Naive thymus-derived CD4-positive, alpha-beta T cell (primary cell): ENCODE measurements around the gene NEURL1B. TPM values are rescaled to one million over a fixed set of nuclear protein-coding genes. Genes with fewer than 3 reads are reported as not detected.

Experiments
- ATAC-seq: fragments of 150-1000 bp; cut with Tn5 transposase; 2 replicates; pipeline ENCODE4 v1.10.0; 2021; ENCODE audit warnings: mild to moderate bottlenecking, moderate library complexity
- CTCF ChIA-PET: fragments of 350-600 bp; sonication (Branson Sonifier 250); formaldehyde crosslinking; loops from one replicate; lab custom pipeline; 2021; ENCODE audit warnings: antibody characterized with exemption; lab: Charles Lee
- POLR2A ChIA-PET: fragments of 350-600 bp; sonication (Branson Sonifier 250); formaldehyde crosslinking; loops from one replicate; lab custom pipeline; 2021; ENCODE audit warnings: antibody characterized with exemption, inconsistent platforms; lab: Charles Lee
- DNase-seq, 9 donors: peaks; one replicate each; pipeline versions ENCODE4 v3.0.0 to v3.0.0-alpha.2; 2020 to 2022; ENCODE audit warnings: mixed read lengths in 1 of 9
- H3K27ac ChIP-seq: one replicate; pipeline ENCODE4 v1.7.0; 2013; ENCODE audit warnings: mild to moderate bottlenecking, low read depth, low read length, moderate library complexity
- H3K27me3 ChIP-seq, 2 donors: one replicate each; pipeline ENCODE4 v1.7.0; 2013; ENCODE audit warnings: low read length in 2 of 2, mild to moderate bottlenecking in 2 of 2, moderate library complexity in 2 of 2; ENCODE audit not compliant: control insufficient read depth in 2 of 2, insufficient read depth in 2 of 2
- H3K36me3 ChIP-seq, 3 experiments: 1 replicate in 2 of 3; 2 replicates in 1 of 3; pipeline ENCODE4 v1.7.0; 2013; ENCODE audit warnings: low read length in 3 of 3, mild to moderate bottlenecking in 3 of 3, moderate library complexity in 1 of 3; ENCODE audit not compliant: insufficient read depth in 3 of 3, control insufficient read depth in 2 of 3
- H3K4me1 ChIP-seq, 2 donors: one replicate each; pipeline ENCODE4 v1.7.0; 2013; ENCODE audit warnings: low read length in 2 of 2, mild to moderate bottlenecking in 2 of 2, moderate library complexity in 1 of 2; ENCODE audit not compliant: control insufficient read depth in 2 of 2, insufficient read depth in 2 of 2
- H3K4me3 ChIP-seq: 2 replicates; pipeline ENCODE4 v1.7.0; 2013; ENCODE audit warnings: mild to moderate bottlenecking, low read length
- H3K9me3 ChIP-seq, 3 experiments: 1 replicate in 2 of 3; 2 replicates in 1 of 3; pipeline ENCODE4 v1.7.0; 2013; ENCODE audit warnings: low read length in 3 of 3; ENCODE audit not compliant: control insufficient read depth in 2 of 3
- H3K27ac Mint-ChIP-seq, 9 donors: one replicate each; pipeline ENCODE4 v1.8.0; 2020 to 2022; ENCODE audit warnings: mixed read lengths in 9 of 9, mild to moderate bottlenecking in 8 of 9, moderate library complexity in 5 of 9, inconsistent platforms in 2 of 9
- H3K27me3 Mint-ChIP-seq, 5 donors: one replicate each; pipeline ENCODE4 v1.8.0; 2021 to 2022; ENCODE audit warnings: mixed read lengths in 5 of 5, mild to moderate bottlenecking in 1 of 5
- H3K36me3 Mint-ChIP-seq, 5 donors: one replicate each; pipeline ENCODE4 v1.8.0; 2020 to 2022; ENCODE audit warnings: mixed read lengths in 5 of 5, mild to moderate bottlenecking in 3 of 5, inconsistent platforms in 1 of 5
- H3K4me1 Mint-ChIP-seq, 7 donors: one replicate each; pipeline ENCODE4 v1.8.0; 2020 to 2022; ENCODE audit warnings: mixed read lengths in 7 of 7, mild to moderate bottlenecking in 3 of 7, inconsistent platforms in 1 of 7
- H3K4me3 Mint-ChIP-seq, 10 donors: one replicate each; pipeline ENCODE4 v1.8.0; 2020 to 2022; ENCODE audit warnings: mild to moderate bottlenecking in 10 of 10, mixed read lengths in 10 of 10, moderate library complexity in 6 of 10, inconsistent platforms in 2 of 10
- H3K9me3 Mint-ChIP-seq, 11 donors: one replicate each; pipeline ENCODE4 v1.8.0; 2020 to 2022; ENCODE audit warnings: mixed read lengths in 11 of 11, mild to moderate bottlenecking in 4 of 11, inconsistent platforms in 1 of 11, moderate library complexity in 1 of 11
- intact Hi-C, 2 donors: fragments of 100-400 bp; cut with micrococcal nuclease; formaldehyde crosslinking; loops; one replicate each; pipeline ENCODE4 v1.15.1; 2023
- polyA plus RNA-seq, 2 donors: library from polyadenylated mRNA; unstranded; fragments of 300-500 nt; fragmentation: Illumina TruSeq; gene quantifications; one replicate each; pipeline ENCODE4 v1.2.3, GENCODE V29; 2021
- total RNA-seq, 6 experiments: library from RNA in 5 of 6; stranded (reverse) in 5 of 6; gene quantifications; 1 replicate in 5 of 6; 2 replicates in 1 of 6; pipeline ENCODE4 v1.2.3 and lab custom pipeline; 2021 to 2026

The NEURL1B gene
- total and polyA plus RNA-seq, 7 experiments from 2014 or later: 0.05 to 3.4 (median 0.27) TPM; not detected in 1

GRCh38 chr5:172644266-172644665, 3.2 kb downstream of the NEURL1B start:
- ChIA-PET POLR2A (no interaction called here), CTCF (interaction anchor here (0.5 kb wide), 1 partner anchor 658 kb away, joined by 3 read pairs; no protein-coding TSS in a partner anchor)
- Mint-ChIP-seq H3K4me3 (no peak overlapping the region), H3K4me1 (peaks cover 6 to 11% (median 7%) of the 10 kb centered on the region in 7 donors), H3K27me3 (peaks cover 28 to 48% (median 34%) of the 10 kb centered on the region in 5 donors), H3K9me3 (peaks cover 0 to 2% (median 0%) of the 10 kb centered on the region in 11 donors), H3K27ac (no peak overlapping the region), H3K36me3 (peaks cover 0 to 3% (median 0%) of the 10 kb centered on the region in 5 donors)
- ATAC-seq (no peak), DNase-seq (no peak)
- H3K4me1 ChIP-seq: no peaks in the 10 kb centered on the region
- intact Hi-C loops: loop anchor here in 1 of 2 donors (5.0 kb wide), 1 partner anchor 43 kb away; no protein-coding TSS in a partner anchor
- no peaks in the 10 kb centered on the region for H3K9me3 ChIP-seq
- H3K27ac ChIP-seq: no peak overlapping the region
- H3K36me3 ChIP-seq: no peaks in the 10 kb centered on the region
- no peak overlapping the region for H3K4me3 ChIP-seq
- no peaks in the 10 kb centered on the region for H3K27me3 ChIP-seq

GRCh38 chr5:172644711-172645110, 3.6 kb downstream of the NEURL1B start:
- no peak overlapping the region for H3K27ac ChIP-seq
- intact Hi-C loops: loop anchor here in 1 of 2 donors (5.0 kb wide), 1 partner anchor 43 kb away; no protein-coding TSS in a partner anchor
- ATAC-seq (no peak), DNase-seq (no peak)
- peaks cover 0 to 2% (median 0%) of the 10 kb centered on the region in 11 donors for H3K9me3 Mint-ChIP-seq
- peaks cover 26 to 46% (median 29%) of the 10 kb centered on the region in 5 donors for H3K27me3 Mint-ChIP-seq
- no peak overlapping the region for H3K4me3 Mint-ChIP-seq
- H3K4me1 Mint-ChIP-seq: peaks cover 6 to 11% (median 7%) of the 10 kb centered on the region in 7 donors
- H3K9me3 ChIP-seq: no peaks in the 10 kb centered on the region
- H3K4me3 ChIP-seq: no peak overlapping the region
- CTCF ChIA-PET: interaction anchor here (0.5 kb wide), 1 partner anchor 658 kb away, joined by 3 read pairs; no protein-coding TSS in a partner anchor
- no peaks in the 10 kb centered on the region for H3K27me3 ChIP-seq
- no peaks in the 10 kb centered on the region for H3K36me3 ChIP-seq
- H3K27ac Mint-ChIP-seq: no peak overlapping the region
- H3K36me3 Mint-ChIP-seq: peaks cover 0 to 3% (median 0%) of the 10 kb centered on the region in 5 donors
- POLR2A ChIA-PET: no interaction called here
- no peaks in the 10 kb centered on the region for H3K4me1 ChIP-seq

GRCh38 chr5:172645271-172646055, 4.4 kb downstream of the NEURL1B start:
- Histone ChIP-seq H3K27ac (no peak overlapping the region), H3K36me3 (no peaks in the 10 kb centered on the region), H3K27me3 (no peaks in the 10 kb centered on the region), H3K4me3 (no peak overlapping the region), H3K4me1 (no peaks in the 10 kb centered on the region), H3K9me3 (no peaks in the 10 kb centered on the region)
- intact Hi-C loops: no loop called here
- Mint-ChIP-seq H3K27ac (no peak overlapping the region), H3K36me3 (peaks cover 0 to under 1% (median 0%) of the 10 kb centered on the region in 5 donors), H3K4me1 (peaks cover 1 to 6% (median 2%) of the 10 kb centered on the region in 7 donors), H3K27me3 (peaks cover 18 to 38% (median 22%) of the 10 kb centered on the region in 5 donors), H3K9me3 (peaks cover 0 to 2% (median 0%) of the 10 kb centered on the region in 11 donors), H3K4me3 (peak overlapping the region in 1 of 10 donors; percentile 26)
- POLR2A ChIA-PET: no interaction called here
- ATAC-seq (no peak), DNase-seq (no peak)
- CTCF ChIA-PET: no interaction called here

GRCh38 chr5:172646716-172647285, 5.7 kb downstream of the NEURL1B start:
- Histone ChIP-seq H3K27me3 (no peaks in the 10 kb centered on the region), H3K36me3 (no peaks in the 10 kb centered on the region), H3K9me3 (no peaks in the 10 kb centered on the region), H3K27ac (no peak overlapping the region), H3K4me1 (no peaks in the 10 kb centered on the region), H3K4me3 (no peak overlapping the region)
- H3K9me3 Mint-ChIP-seq: peaks cover 0 to 2% (median 0%) of the 10 kb centered on the region in 11 donors
- no peak for ATAC-seq
- no peak overlapping the region for H3K4me3 Mint-ChIP-seq
- CTCF ChIA-PET: interaction anchor here (0.7 kb wide), 1 partner anchor 732 kb away, joined by 3 read pairs; no protein-coding TSS in a partner anchor
- H3K36me3 Mint-ChIP-seq: no peaks in the 10 kb centered on the region
- POLR2A ChIA-PET: no interaction called here
- peaks cover 16 to 32% (median 18%) of the 10 kb centered on the region in 5 donors for H3K27me3 Mint-ChIP-seq
- H3K27ac Mint-ChIP-seq: no peak overlapping the region
- intact Hi-C loops: no loop called here
- DNase-seq: no peak
- H3K4me1 Mint-ChIP-seq: peaks cover 0 to 3% (median 0%) of the 10 kb centered on the region in 7 donors

- CTCF ChIA-PET: no interaction called here
- Mint-ChIP-seq H3K27ac (no peak overlapping the region), H3K27me3 (peaks cover 10 to 27% (median 12%) of the 10 kb centered on the region in 5 donors), H3K4me1 (peaks cover 0 to 3% (median 0%) of the 10 kb centered on the region in 7 donors), H3K9me3 (peaks cover 0 to 2% (median 0%) of the 10 kb centered on the region in 11 donors), H3K4me3 (no peak overlapping the region), H3K36me3 (no peaks in the 10 kb centered on the region)
- ATAC-seq (no peak), DNase-seq (no peak)
- Histone ChIP-seq H3K9me3 (no peaks in the 10 kb centered on the region), H3K36me3 (no peaks in the 10 kb centered on the region), H3K27me3 (no peaks in the 10 kb centered on the region), H3K4me1 (no peaks in the 10 kb centered on the region), H3K4me3 (no peak overlapping the region), H3K27ac (no peak overlapping the region)
- POLR2A ChIA-PET: no interaction called here
- intact Hi-C loops: no loop called here
Observed at GRCh38 chr5:172647352-172648012, 6.4 kb downstream of the NEURL1B start.

- intact Hi-C loops: no loop called here
- Histone ChIP-seq H3K27me3 (no peaks in the 10 kb centered on the region), H3K27ac (no peak overlapping the region), H3K36me3 (no peaks in the 10 kb centered on the region), H3K9me3 (no peaks in the 10 kb centered on the region), H3K4me1 (no peaks in the 10 kb centered on the region), H3K4me3 (no peak overlapping the region)
- Mint-ChIP-seq H3K36me3 (no peaks in the 10 kb centered on the region), H3K4me3 (no peak overlapping the region), H3K9me3 (peaks cover 0 to 2% (median 0%) of the 10 kb centered on the region in 11 donors), H3K4me1 (peaks cover 0 to 3% (median 0%) of the 10 kb centered on the region in 7 donors), H3K27ac (no peak overlapping the region), H3K27me3 (peaks cover 6 to 26% (median 9%) of the 10 kb centered on the region in 5 donors)
- ATAC-seq: no peak
- POLR2A ChIA-PET: no interaction called here
- DNase-seq: no peak
- CTCF ChIA-PET: no interaction called here
Observed at GRCh38 chr5:172648013-172648381, 6.9 kb downstream of the NEURL1B start.
